Peyer's patch (tissue), 4 donors: ENCODE measurements around the gene NPB.

Experiments used
- CTCF ChIP-seq, 6 experiments: fragments of 450-650 bp in 4 of 6; fragments of 200-600 bp in 2 of 6; sonication (generic) in 1 of 6; IDR thresholded peaks; one replicate each; pipeline ENCODE4 v1.5.1; 2017 to 2019; ENCODE audit warnings: antibody characterized with exemption in 6 of 6, mild to moderate bottlenecking in 3 of 6, moderate library complexity in 1 of 6
- POLR2A ChIP-seq, 2 donors: fragments of 450-650 bp; IDR thresholded peaks; one replicate each; pipeline ENCODE4 v1.5.1; 2017; ENCODE audit warnings: antibody characterized with exemption in 2 of 2, mild to moderate bottlenecking in 2 of 2, moderate library complexity in 2 of 2

- TF ChIP-seq CTCF (IDR thresholded peaks at IDR 0.05) (no peak), POLR2A (IDR thresholded peaks at IDR 0.05) (no peak)
Observed at GRCh38 chr17:81890447-81891302, 11.4 kb upstream of the NPB start.
